Fibroblast of pulmonary artery (primary cell): ENCODE results near the gene CLDN20.

Experiments used
- DNase-seq: peaks from one replicate; pipeline ENCODE4 v3.0.0-alpha.2; 2010; ENCODE audit warnings: low read depth
- H3K4me3 ChIP-seq: replicated peaks from 2 replicates; pipeline ENCODE4 v1.5.1; 2011; ENCODE audit warnings: low read depth, mild to moderate bottlenecking, control low read depth, low read length, moderate library complexity
- TF ChIP-seq, protein P1 (sequence below): IDR thresholded peaks from 2 replicates; pipeline ENCODE4 v1.5.1; 2011; ENCODE audit warnings: mild to moderate bottlenecking, control low read depth, low read length, inconsistent platforms; ENCODE audit errors: missing control alignments

CLDN20 gene

DNA sequence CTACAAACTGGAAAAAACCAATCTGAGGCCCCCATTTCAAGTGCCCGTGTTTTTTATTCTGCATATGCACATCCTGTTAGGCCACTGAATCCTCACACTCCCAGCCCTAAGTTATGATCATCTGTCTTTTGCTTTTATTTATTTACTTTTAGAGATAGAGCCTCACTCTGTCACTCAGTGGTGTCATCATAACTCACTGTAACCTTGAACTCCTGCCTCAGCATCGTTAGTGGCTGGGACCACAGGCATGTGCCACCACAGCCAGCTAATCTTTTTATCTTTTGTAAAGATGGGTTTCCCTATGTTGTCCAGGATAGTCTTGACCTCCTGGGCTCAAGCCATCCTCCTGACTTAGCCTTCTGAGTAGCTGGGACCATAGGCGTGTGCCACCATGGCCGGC is 29.6 kb upstream of the CLDN20 start:
- H3K4me3 ChIP-seq, result no peak overlapping the region
- DNase-seq, result no peak
- TF ChIP-seq, protein P1, sequence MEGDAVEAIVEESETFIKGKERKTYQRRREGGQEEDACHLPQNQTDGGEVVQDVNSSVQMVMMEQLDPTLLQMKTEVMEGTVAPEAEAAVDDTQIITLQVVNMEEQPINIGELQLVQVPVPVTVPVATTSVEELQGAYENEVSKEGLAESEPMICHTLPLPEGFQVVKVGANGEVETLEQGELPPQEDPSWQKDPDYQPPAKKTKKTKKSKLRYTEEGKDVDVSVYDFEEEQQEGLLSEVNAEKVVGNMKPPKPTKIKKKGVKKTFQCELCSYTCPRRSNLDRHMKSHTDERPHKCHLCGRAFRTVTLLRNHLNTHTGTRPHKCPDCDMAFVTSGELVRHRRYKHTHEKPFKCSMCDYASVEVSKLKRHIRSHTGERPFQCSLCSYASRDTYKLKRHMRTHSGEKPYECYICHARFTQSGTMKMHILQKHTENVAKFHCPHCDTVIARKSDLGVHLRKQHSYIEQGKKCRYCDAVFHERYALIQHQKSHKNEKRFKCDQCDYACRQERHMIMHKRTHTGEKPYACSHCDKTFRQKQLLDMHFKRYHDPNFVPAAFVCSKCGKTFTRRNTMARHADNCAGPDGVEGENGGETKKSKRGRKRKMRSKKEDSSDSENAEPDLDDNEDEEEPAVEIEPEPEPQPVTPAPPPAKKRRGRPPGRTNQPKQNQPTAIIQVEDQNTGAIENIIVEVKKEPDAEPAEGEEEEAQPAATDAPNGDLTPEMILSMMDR, result no peak

DNA sequence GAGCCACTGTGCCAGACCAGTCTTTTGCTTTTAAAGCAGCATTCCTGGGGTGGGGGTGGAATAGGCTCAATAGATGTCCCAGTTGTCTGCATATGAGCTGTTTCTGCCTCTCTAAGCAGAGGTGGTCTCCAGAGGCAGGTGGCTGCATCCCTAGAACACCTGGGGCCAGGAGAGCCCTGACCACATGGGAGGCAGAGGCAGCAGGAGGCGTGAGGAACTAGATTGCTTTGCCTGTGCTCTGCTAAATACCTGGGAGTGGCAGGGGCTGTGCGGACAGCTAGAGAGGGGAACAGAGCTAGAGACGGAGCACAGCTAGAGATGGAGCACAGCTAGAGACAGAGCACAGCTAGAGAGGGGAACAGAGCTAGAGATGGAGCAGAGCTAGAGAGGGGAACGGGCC is 29.1 kb upstream of the CLDN20 start:
- TF ChIP-seq, protein P1, result no peak
- H3K4me3 ChIP-seq, result no peak overlapping the region
- DNase-seq, result no peak

DNA sequence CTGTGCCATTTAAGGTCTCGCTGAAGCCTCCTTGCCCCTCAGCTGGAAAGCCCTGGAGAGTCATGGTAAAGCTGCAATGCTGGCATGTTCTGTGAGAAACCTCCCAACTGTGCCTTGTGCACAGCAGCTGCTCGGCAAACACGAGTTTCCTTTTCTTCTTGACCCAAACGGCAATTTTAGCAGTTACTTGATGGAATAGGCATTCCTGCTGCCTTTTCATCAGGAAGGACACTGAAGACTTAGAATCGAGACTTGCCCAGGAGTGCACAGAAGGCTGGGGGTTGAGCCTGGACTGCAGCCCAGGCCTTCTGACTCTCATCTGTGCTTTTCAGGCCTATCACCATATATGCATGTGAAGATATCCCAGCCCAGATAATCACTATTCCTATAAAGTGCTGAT is 28.7 kb upstream of the CLDN20 start:
- H3K4me3 ChIP-seq, result no peak overlapping the region
- DNase-seq, result no peak
- TF ChIP-seq, protein P1, result no peak

DNA sequence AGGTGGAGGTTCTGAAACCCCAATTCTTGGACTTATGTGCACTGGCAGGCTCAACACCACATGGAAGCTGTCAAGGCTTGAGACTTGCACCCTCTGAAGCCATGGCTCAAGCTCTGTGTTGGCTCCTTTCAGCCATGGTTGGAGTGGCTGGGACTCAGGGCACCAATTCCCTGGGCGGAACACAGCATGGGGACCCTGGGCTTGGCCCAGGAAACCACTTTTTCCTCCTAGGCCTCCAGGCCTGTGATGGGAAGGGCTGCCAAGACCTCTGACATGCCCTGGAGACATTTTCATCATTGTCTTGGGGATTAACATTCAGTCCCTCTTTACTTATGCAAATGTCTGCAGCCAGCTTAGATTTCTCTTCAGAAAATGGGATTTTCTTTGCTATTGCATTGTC is 26.2 kb upstream of the CLDN20 start:
- DNase-seq, result no peak
- TF ChIP-seq, protein P1, result no peak
- H3K4me3 ChIP-seq, result no peak overlapping the region

DNA sequence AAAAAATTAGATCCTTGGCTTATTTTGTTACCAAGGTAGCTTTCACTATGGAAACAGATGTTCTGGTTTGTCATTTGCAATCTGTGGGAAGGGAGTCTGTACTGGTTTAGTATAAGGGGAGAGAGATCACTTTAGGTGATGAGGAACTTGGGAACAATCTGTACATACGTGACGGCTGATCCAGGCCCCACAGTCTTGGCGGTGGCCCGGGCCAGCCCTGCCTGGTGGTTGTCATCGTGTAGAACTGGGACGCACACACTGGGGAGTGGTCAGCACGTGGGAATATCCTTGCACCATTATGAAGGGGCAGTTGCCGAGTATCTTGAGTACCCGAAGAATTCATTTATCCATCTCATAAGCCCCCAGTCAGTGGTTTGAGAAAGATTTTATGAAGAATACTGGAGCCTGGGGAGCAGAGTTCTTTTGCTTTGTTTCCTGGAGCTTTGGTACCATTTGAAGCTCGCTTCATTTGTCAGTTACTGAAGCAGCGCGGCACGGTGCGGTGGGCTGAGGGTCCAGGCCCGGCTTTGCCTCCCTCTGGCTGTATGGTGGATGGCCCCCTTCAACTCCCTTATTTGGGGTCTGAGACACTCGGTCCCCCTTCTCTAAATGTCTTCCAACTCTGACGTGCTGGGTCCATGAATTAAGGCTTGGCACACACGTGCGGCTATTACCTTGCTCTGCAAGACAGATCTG is 22.8 kb upstream of the CLDN20 start:
- DNase-seq, result no peak
- no peak overlapping the region for H3K4me3 ChIP-seq
- TF ChIP-seq, protein P1, result no peak

DNA sequence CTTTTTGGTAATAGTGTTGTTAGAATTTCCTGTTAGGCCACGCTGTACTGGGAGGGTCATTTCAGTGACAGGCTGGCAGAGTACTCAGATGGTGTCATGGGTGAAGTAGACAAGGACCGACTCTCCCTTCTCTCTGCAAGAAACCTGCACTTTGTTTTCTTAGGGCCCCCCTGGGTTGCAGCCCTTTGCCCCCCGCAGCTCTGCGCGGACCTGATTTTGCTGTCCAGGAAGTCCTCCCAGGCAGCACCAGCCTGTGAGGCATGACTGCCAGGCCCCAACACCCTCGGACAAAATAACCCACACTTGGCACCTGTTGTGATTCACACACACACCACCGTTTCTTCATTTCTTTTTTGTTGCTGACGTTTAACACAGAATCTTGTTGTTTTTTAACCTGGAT is 21.8 kb upstream of the CLDN20 start:
- no peak overlapping the region for H3K4me3 ChIP-seq
- TF ChIP-seq, protein P1, result no peak
- no peak for DNase-seq

DNA sequence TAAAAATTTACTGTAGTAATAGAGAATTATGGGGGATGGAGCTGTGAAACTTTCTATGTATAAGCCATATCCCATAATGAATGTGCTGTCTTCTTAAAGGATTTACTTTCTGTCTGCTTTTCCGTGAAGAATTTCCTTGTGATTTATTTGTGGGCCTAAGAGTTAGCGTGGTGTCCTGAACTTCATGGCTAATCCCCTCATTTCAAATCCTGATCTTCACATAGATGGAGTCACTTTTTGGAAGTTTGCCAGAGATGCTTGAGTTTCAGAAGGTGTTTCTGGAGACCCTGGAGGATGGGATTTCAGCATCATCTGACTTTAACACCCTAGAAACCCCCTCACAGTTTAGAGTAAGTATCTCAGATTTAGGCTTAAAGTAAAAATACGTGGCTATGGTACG is 19.4 kb upstream of the CLDN20 start:
- DNase-seq, result no peak
- no peak overlapping the region for H3K4me3 ChIP-seq
- TF ChIP-seq, protein P1, result no peak
